K562 (cell line): ENCODE measurements around the gene ZNF644. TPM values are rescaled to one million over a fixed set of nuclear protein-coding genes. Genes with fewer than 3 reads are reported as not detected.

ENCODE experiments used
- ATAC-seq: fragments of 200-7000 bp; cut with Tn5 transposase; 3 replicates; pipeline ENCODE4 v1.9.1; 2020; ENCODE audit warnings: moderate library complexity
- BruUV-seq: library from RNA; stranded (reverse); fragments of 400-500 nt; replicated peaks from 2 replicates; lab custom pipeline; 2021; lab: Mats Ljungman, UMichigan
- CTCF ChIA-PET: fragments of 300-600 bp; formaldehyde crosslinking; extraction: SDS; loops from one replicate; lab custom pipeline; 2021; ENCODE audit warnings: low intra/inter-chr PET ratio; lab: Yijun Ruan, JAX
- POLR2A ChIA-PET: fragments of 300-600, 350-650 bp; sonication (Branson Sonifier 250); formaldehyde crosslinking; extraction: SDS; loops from one replicate; lab custom pipeline; 2021; ENCODE audit warnings: antibody characterized with exemption, inconsistent platforms; lab: Yijun Ruan, JAX
- DNase-seq, 4 experiments: peaks; one replicate each; pipeline versions ENCODE4 v3.0.0 to v3.0.0-alpha.2; 2011 to 2018; ENCODE audit warnings: low spot score in 3 of 4, mixed read lengths in 3 of 4; ENCODE audit errors: extremely low read depth in 1 of 4
- FAIRE-seq: peaks from 2 replicates; lab custom pipeline; 2011; peaks lifted over from hg19 to GRCh38; lab: Jason Lieb, UNC
- H2AFZ ChIP-seq: 2 replicates; pipeline ENCODE4 v1.6.0; 2011; ENCODE audit warnings: low read depth, low read length, control low read depth, inconsistent platforms
- H3K27ac ChIP-seq: fragments of 200-600 bp; 3 replicates; pipeline ENCODE4 v1.8.0; 2011; ENCODE audit warnings: low read depth, mild to moderate bottlenecking, control low read depth, inconsistent platforms, low read length, moderate library complexity, mixed read lengths; ENCODE audit errors: extremely low read depth
- H3K27me3 ChIP-seq, 2 experiments: fragments of 300-600 bp in 1 of 2; 2 replicates in 1 of 2; 3 replicates in 1 of 2; pipeline versions ENCODE4 v1.6.0 to v1.8.0; 2011; ENCODE audit warnings: inconsistent platforms in 2 of 2, low read length in 2 of 2, mild to moderate bottlenecking in 1 of 2, mixed read lengths in 1 of 2, moderate library complexity in 1 of 2; ENCODE audit not compliant: control insufficient read depth in 2 of 2, insufficient read depth in 2 of 2
- H3K36me3 ChIP-seq: fragments of 300-600 bp; 3 replicates; pipeline ENCODE4 v1.8.0; 2011; ENCODE audit warnings: mild to moderate bottlenecking, low read length, inconsistent platforms; ENCODE audit not compliant: control insufficient read depth, insufficient read depth
- H3K4me1 ChIP-seq, 2 experiments: fragments of 200-600 bp in 1 of 2; replicated peaks in 1 of 2; 2 replicates in 1 of 2; 3 replicates in 1 of 2; pipeline versions ENCODE4 v1.5.1 to v1.8.0; 2011; ENCODE audit warnings: inconsistent platforms in 2 of 2, low read length in 2 of 2, mild to moderate bottlenecking in 1 of 2, mixed read lengths in 1 of 2, moderate library complexity in 1 of 2; ENCODE audit not compliant: control insufficient read depth in 2 of 2, insufficient read depth in 2 of 2
- H3K4me2 ChIP-seq: 2 replicates; pipeline ENCODE4 v1.6.1; 2011; ENCODE audit warnings: low read length, control low read depth, inconsistent platforms, mixed read lengths; ENCODE audit not compliant: insufficient read depth
- H3K4me3 ChIP-seq: fragments of 200-600 bp; sonication (generic), shearing (Covaris generic); 2 replicates; pipeline ENCODE4 v1.5.1; 2016; ENCODE audit warnings: control low read depth, inconsistent platforms
- H3K79me2 ChIP-seq: fragments of 200-600 bp; 3 replicates; pipeline ENCODE4 v1.8.0; 2011; ENCODE audit warnings: low read length, inconsistent platforms; ENCODE audit not compliant: control insufficient read depth, insufficient read depth
- H3K9ac ChIP-seq, 2 experiments: 2 replicates each; pipeline versions ENCODE4 v1.6.0 to v1.6.1; 2011; ENCODE audit warnings: low read depth in 2 of 2, low read length in 2 of 2, control low read depth in 1 of 2, inconsistent platforms in 1 of 2, mild to moderate bottlenecking in 1 of 2, mixed read lengths in 1 of 2; ENCODE audit not compliant: insufficient read depth in 1 of 2
- H3K9me1 ChIP-seq: one replicate; pipeline ENCODE4 v1.6.0; 2011; ENCODE audit warnings: inconsistent platforms, mild to moderate bottlenecking, low read length, moderate library complexity; ENCODE audit not compliant: control insufficient read depth, insufficient read depth
- H3K9me3 ChIP-seq: replicated peaks from 2 replicates; pipeline ENCODE4 v1.5.1; 2011; ENCODE audit warnings: low read depth, low read length, inconsistent platforms; ENCODE audit not compliant: control insufficient read depth, insufficient read depth
- H4K20me1 ChIP-seq: replicated peaks from 2 replicates; pipeline ENCODE4 v1.6.1; 2011; ENCODE audit warnings: low read length, inconsistent platforms, mixed read lengths; ENCODE audit not compliant: control insufficient read depth, insufficient read depth
- NFIC ChIP-seq: fragments of 450-650 bp; IDR thresholded peaks from 2 replicates; pipeline ENCODE4 v1.6.1; 2017; ENCODE audit warnings: mild to moderate bottlenecking, inconsistent platforms
- PHB2 ChIP-seq: fragments of 450-650 bp; IDR thresholded peaks from 2 replicates; pipeline ENCODE4 v1.6.1; 2017; ENCODE audit warnings: low read depth
- ZNF407 ChIP-seq: fragments of 450-650 bp; IDR thresholded peaks from 2 replicates; pipeline ENCODE4 v1.6.1; 2016; ENCODE audit warnings: low read depth
- WGBS: fragments of 100-300 bp; shearing (Covaris generic); methylation state at CpG from one replicate; pipeline ENCODE4 v1.1.6; 2016; ENCODE audit warnings: low coverage, mixed read lengths; ENCODE audit not compliant: insufficient coverage; ENCODE audit errors: missing lambda C conversion rate; 5-methylcytosine and 5-hydroxymethylcytosine counted together
- in situ Hi-C: fragments of 300-500 bp; cut with MboI; formaldehyde crosslinking; loops from 4 replicates; pipeline ENCODE4 v1.15.0; 2018; ENCODE audit warnings: inconsistent platforms, mixed read lengths
- intact Hi-C: fragments of 100-400 bp; cut with micrococcal nuclease; formaldehyde crosslinking; loops from 2 replicates; pipeline ENCODE4 v1.14.2; 2022
- polyA plus RNA-seq, 8 experiments: library from polyadenylated mRNA; depleted of rRNA in 4 of 8; stranded (reverse) in 5 of 8; unstranded in 3 of 8; fragments of >200 nt; fragmentation: Nextera tagmentation in 2 of 8; fragmentation: Illumina TruSeq in 1 of 8; extraction: Ambion mirVana in 2 of 8; extraction: Trizol in 1 of 8; gene quantifications; 2 replicates each; pipeline versions ENCODE4 v1.2.1 to v1.2.3, GENCODE V29; 2011 to 2014; ENCODE audit warnings: inconsistent platforms in 1 of 8, missing spikeins in 1 of 8
- total RNA-seq, 7 experiments: library from RNA; depleted of rRNA in 6 of 7; stranded (reverse); fragments of >200 nt in 6 of 7; fragmentation: Illumina TruSeq in 2 of 7; extraction: Trizol in 2 of 7; gene quantifications; 2 replicates each; pipeline versions ENCODE4 v1.2.1 to v1.2.3, GENCODE V29; 2011 to 2021; ENCODE audit warnings: low replicate concordance in 1 of 7
- TF ChIP-seq, protein P1 (sequence below): fragments of 250-450 bp; sonication (Bioruptor Pico); IDR thresholded peaks from 2 replicates; pipeline ENCODE4 v1.8.0; 2021; ENCODE audit warnings: borderline replicate concordance, mild to moderate bottlenecking, moderate library complexity; ENCODE audit not compliant: poor library complexity, severe bottlenecking

The ZNF644 gene
- total and polyA plus RNA-seq, 9 of the 15 experiments (the other 6 are each of a cell fraction or from before 2014, with no cell fraction given): 25.3 to 71.4 (median 39.6) TPM

- ChIA-PET POLR2A (interaction anchor here (0.6 kb wide), 2 partner anchors 18 to 360 kb away, joined by 3 read pairs; no protein-coding TSS in a partner anchor), CTCF (no interaction called here)
- Histone ChIP-seq H3K4me2 (no peak overlapping the region), H3K79me2 (peaks cover 30% of the 10 kb centered on the region), H3K36me3 (peaks cover 8% of the 10 kb centered on the region; the same call in 1 of the 3 replicates), H3K9me1 (no peaks in the 10 kb centered on the region), H3K27ac (no peak overlapping the region), H4K20me1 (peaks cover 7% of the 10 kb centered on the region; the same call in 1 of the 2 replicates), H3K9me3 (no peaks in the 10 kb centered on the region), H2AFZ (no peak overlapping the region), H3K9ac (no peak overlapping the region), H3K4me1 (peaks cover 10 to 15% of the 10 kb centered on the region in 2 experiments; a peak in 4 of 5 replicates), H3K27me3 (no peaks in the 10 kb centered on the region), H3K4me3 (no peak overlapping the region)
- intact Hi-C loops (loop anchor here (10.0 kb wide), 1 partner anchor 210 kb away; no protein-coding TSS in a partner anchor), in situ Hi-C loops (no loop called here)
- no peak for DNase-seq
- no peak for FAIRE-seq
- 38% methylated on average over 3 of the region's 3 CpGs for WGBS
- no TSS peak for BruUV-seq
- ATAC-seq: no peak
- TF ChIP-seq PHB2: no peak
- TF ChIP-seq, protein P1, sequence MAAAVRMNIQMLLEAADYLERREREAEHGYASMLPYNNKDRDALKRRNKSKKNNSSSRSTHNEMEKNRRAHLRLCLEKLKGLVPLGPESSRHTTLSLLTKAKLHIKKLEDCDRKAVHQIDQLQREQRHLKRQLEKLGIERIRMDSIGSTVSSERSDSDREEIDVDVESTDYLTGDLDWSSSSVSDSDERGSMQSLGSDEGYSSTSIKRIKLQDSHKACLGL: no peak
- TF ChIP-seq ZNF407: no peak
- TF ChIP-seq NFIC: peak; percentile 85
These were observed 2.8 kb upstream of the ZNF644 start for GRCh38 chr1:91024481-91025119.
